Measurements from ENCODE around the gene ATF7IP.

The ATF7IP gene

GRCh38 chr12:14514946-14515345 lies 149.5 kb downstream of the ATF7IP start:
- H3K4me3 ChIP-seq (replicated peaks; ENCODE audit: low read depth, low read length), result no peak overlapping the region
- TF ChIP-seq CTCF (IDR thresholded peaks at IDR 0.05; ENCODE audit: low read length, missing control alignments), result no peak
- peak; percentile 11 for DNase-seq (ENCODE audit: low read depth)

- H3K4me3 ChIP-seq (replicated peaks; ENCODE audit: low read depth, low read length), result no peak overlapping the region
- no peak for TF ChIP-seq CTCF (IDR thresholded peaks at IDR 0.05; ENCODE audit: low read length, missing control alignments)
Observed at GRCh38 chr12:14521822-14522221, 156.3 kb downstream of the ATF7IP start.

GRCh38 chr12:14525964-14526363 lies 160.5 kb downstream of the ATF7IP start:
- no peak for TF ChIP-seq CTCF (IDR thresholded peaks at IDR 0.05; ENCODE audit: low read length, missing control alignments)
- H3K4me3 ChIP-seq (replicated peaks; ENCODE audit: low read depth, low read length), result no peak overlapping the region
- DNase-seq (ENCODE audit: low read depth), result no peak

More at GRCh38 chr12:14521822-14522221, 156.3 kb downstream of the ATF7IP start:
- DNase-seq (ENCODE audit: low read depth), result no peak

GRCh38 chr12:14532152-14532551 lies 166.7 kb downstream of the ATF7IP start:
- no peak for TF ChIP-seq CTCF (IDR thresholded peaks at IDR 0.05; ENCODE audit: low read length, missing control alignments)
- no peak for DNase-seq (ENCODE audit: low read depth)
- H3K4me3 ChIP-seq (replicated peaks; ENCODE audit: low read depth, low read length), result no peak overlapping the region

GRCh38 chr12:14537088-14537487 lies 171.6 kb downstream of the ATF7IP start:
- TF ChIP-seq CTCF (IDR thresholded peaks at IDR 0.05; ENCODE audit: low read length, missing control alignments), result no peak
- no peak for DNase-seq (ENCODE audit: low read depth)
- no peak overlapping the region for H3K4me3 ChIP-seq (replicated peaks; ENCODE audit: low read depth, low read length)

- DNase-seq (ENCODE audit: low read depth), result no peak
- no peak overlapping the region for H3K4me3 ChIP-seq (replicated peaks; ENCODE audit: low read depth, low read length)
- TF ChIP-seq CTCF (IDR thresholded peaks at IDR 0.05; ENCODE audit: low read length, missing control alignments), result no peak
Observed at GRCh38 chr12:14540801-14541462, 175.4 kb downstream of the ATF7IP start.

All from fibroblast of pulmonary artery (primary cell).